BE2C (cell line): Measurements from ENCODE around the gene WSCD2.

Source experiments
- DNase-seq: peaks from one replicate; pipeline ENCODE4 v3.0.0-alpha.2; 2020
- H3K27me3 ChIP-seq: fragments of 250-450 bp; sonication (Bioruptor Pico); 2 replicates; pipeline ENCODE4 v1.5.1; 2020; ENCODE audit warnings: mild to moderate bottlenecking
- H3K36me3 ChIP-seq: fragments of 250-450 bp; sonication (Bioruptor Pico); 2 replicates; pipeline ENCODE4 v1.5.1; 2020; ENCODE audit warnings: mild to moderate bottlenecking
- H3K4me1 ChIP-seq: fragments of 250-450 bp; sonication (Bioruptor Pico); 2 replicates; pipeline ENCODE4 v1.5.1; 2020
- H3K4me3 ChIP-seq: 2 replicates; pipeline ENCODE4 v1.5.1; 2011; ENCODE audit warnings: low read depth, low read length
- H3K9me3 ChIP-seq: fragments of 250-450 bp; sonication (Bioruptor Pico); 2 replicates; pipeline ENCODE4 v1.5.1; 2020
- CTCF ChIP-seq: IDR thresholded peaks from 2 replicates; pipeline ENCODE4 v1.5.1; 2012; ENCODE audit warnings: mild to moderate bottlenecking, low read depth, low read length

Gene WSCD2

GRCh38 chr12:108254517-108255251 lies 125.6 kb downstream of the WSCD2 start:
- H3K4me3 ChIP-seq = no peak overlapping the region
- H3K9me3 ChIP-seq = no peaks in the 10 kb centered on the region
- H3K4me1 ChIP-seq = no peaks in the 10 kb centered on the region; the same call in none of the 2 replicates
- DNase-seq = no peak
- no peaks in the 10 kb centered on the region for H3K36me3 ChIP-seq
- no peak for TF ChIP-seq CTCF
- H3K27me3 ChIP-seq = no peaks in the 10 kb centered on the region

GRCh38 chr12:108255252-108255602 lies 126.1 kb downstream of the WSCD2 start:
- TF ChIP-seq CTCF = no peak
- Histone ChIP-seq H3K36me3 (no peaks in the 10 kb centered on the region), H3K27me3 (no peaks in the 10 kb centered on the region), H3K4me1 (no peaks in the 10 kb centered on the region; the same call in none of the 2 replicates), H3K9me3 (no peaks in the 10 kb centered on the region), H3K4me3 (no peak overlapping the region)
- DNase-seq = no peak

GRCh38 chr12:108257004-108257403 lies 127.9 kb downstream of the WSCD2 start:
- no peak overlapping the region for H3K4me3 ChIP-seq
- H3K27me3 ChIP-seq = no peaks in the 10 kb centered on the region
- no peak for DNase-seq
- no peaks in the 10 kb centered on the region for H3K36me3 ChIP-seq
- no peaks in the 10 kb centered on the region for H3K9me3 ChIP-seq
- no peak for TF ChIP-seq CTCF
- H3K4me1 ChIP-seq = no peaks in the 10 kb centered on the region; the same call in none of the 2 replicates

GRCh38 chr12:108257610-108258106 lies 128.6 kb downstream of the WSCD2 start:
- Histone ChIP-seq H3K4me3 (no peak overlapping the region), H3K9me3 (no peaks in the 10 kb centered on the region), H3K4me1 (no peaks in the 10 kb centered on the region; the same call in none of the 2 replicates), H3K27me3 (no peaks in the 10 kb centered on the region), H3K36me3 (no peaks in the 10 kb centered on the region)
- DNase-seq = no peak
- TF ChIP-seq CTCF = no peak

- no peak for DNase-seq
- H3K4me1 ChIP-seq = no peaks in the 10 kb centered on the region
- no peaks in the 10 kb centered on the region for H3K27me3 ChIP-seq
- no peak for TF ChIP-seq CTCF
- H3K4me3 ChIP-seq = no peak overlapping the region
- H3K36me3 ChIP-seq = no peaks in the 10 kb centered on the region
- no peaks in the 10 kb centered on the region for H3K9me3 ChIP-seq
Observed at GRCh38 chr12:108260039-108260438, 131.0 kb downstream of the WSCD2 start.

- no peak overlapping the region for H3K4me3 ChIP-seq
- no peak for DNase-seq
- no peaks in the 10 kb centered on the region for H3K27me3 ChIP-seq
- no peaks in the 10 kb centered on the region for H3K36me3 ChIP-seq
- peaks cover under 1% of the 10 kb centered on the region; the same call in 1 of the 2 replicates for H3K4me1 ChIP-seq
- no peak for TF ChIP-seq CTCF
- H3K9me3 ChIP-seq = no peaks in the 10 kb centered on the region
Observed at GRCh38 chr12:108260969-108261368, 131.9 kb downstream of the WSCD2 start.
